Choroid plexus epithelial cell (primary cell): ENCODE measurements around the gene ZNF687.

Source experiments
- DNase-seq: peaks from one replicate; pipeline ENCODE4 v3.0.0-alpha.2; 2010; ENCODE audit warnings: low read depth
- H3K4me3 ChIP-seq: 2 replicates; pipeline ENCODE4 v1.5.1; 2011; ENCODE audit warnings: low read depth, mild to moderate bottlenecking, control low read depth, low read length, moderate library complexity
- CTCF ChIP-seq: conservative IDR thresholded peaks from 2 replicates; pipeline ENCODE4 v1.5.1; 2011; ENCODE audit warnings: low read depth, mild to moderate bottlenecking, control low read depth, inconsistent platforms, low read length, moderate library complexity

ZNF687 gene

GRCh38 chr1:151313501-151313900 lies 31.4 kb downstream of the ZNF687 start:
- no peak overlapping the region for H3K4me3 ChIP-seq
- DNase-seq: no peak
- no peak for TF ChIP-seq CTCF

GRCh38 chr1:151314137-151314875 lies 32.2 kb downstream of the ZNF687 start:
- no peak overlapping the region for H3K4me3 ChIP-seq
- no peak for TF ChIP-seq CTCF
- DNase-seq: peak; percentile 77

GRCh38 chr1:151315565-151316235 lies 33.6 kb downstream of the ZNF687 start:
- no peak overlapping the region for H3K4me3 ChIP-seq
- DNase-seq: no peak
- no peak for TF ChIP-seq CTCF

- no peak for TF ChIP-seq CTCF
- DNase-seq: peak; percentile 21
- H3K4me3 ChIP-seq: no peak overlapping the region
Observed at GRCh38 chr1:151318975-151319374, 36.9 kb downstream of the ZNF687 start.

GRCh38 chr1:151324390-151324930 lies 42.4 kb downstream of the ZNF687 start:
- H3K4me3 ChIP-seq: no peak overlapping the region
- DNase-seq: no peak
- no peak for TF ChIP-seq CTCF

GRCh38 chr1:151325231-151325630 lies 43.1 kb downstream of the ZNF687 start:
- TF ChIP-seq CTCF: no peak
- H3K4me3 ChIP-seq: no peak overlapping the region
- no peak for DNase-seq
